ENCODE measurements around the gene YTHDC1. TPM values are rescaled to one million over a fixed set of nuclear protein-coding genes. Genes with fewer than 3 reads are reported as not detected.

The YTHDC1 gene
- total and polyA plus RNA-seq, 8 donors, result 22.9 to 113 (median 47.2) TPM

DNA sequence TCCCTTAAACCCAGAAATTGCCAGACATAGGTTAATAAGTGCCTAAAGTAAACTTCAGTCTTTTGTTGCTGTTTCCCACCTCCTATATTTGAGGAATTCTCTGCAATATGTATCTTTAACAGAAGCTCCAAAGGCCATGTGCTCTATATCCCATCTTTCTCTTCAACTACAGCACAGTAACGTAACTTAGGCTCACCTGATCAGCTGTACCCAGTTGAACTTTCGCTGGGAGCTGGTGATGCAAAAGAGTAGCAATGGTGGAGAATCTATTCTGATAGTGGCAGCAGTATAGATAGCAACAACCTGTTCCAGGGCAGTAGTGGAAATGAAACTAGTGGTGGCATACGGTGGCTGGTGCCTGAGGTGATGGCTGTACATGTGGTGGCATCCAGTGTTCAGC, 33.2 kb upstream of the YTHDC1 start:
- Histone ChIP-seq H3K36me3 (no peaks in the 10 kb centered on the region), H3K27me3 (peaks cover 0 to 30% (median 0%) of the 10 kb centered on the region in 3 donors), H3K4me1 (no peaks in the 10 kb centered on the region), H3K4me3 (no peak overlapping the region), H3K27ac (no peak overlapping the region), H3K9me3 (no peaks in the 10 kb centered on the region)
- TF ChIP-seq POLR2AphosphoS5 (IDR thresholded peaks at IDR 0.05), result no peak
- TF ChIP-seq, protein P1, sequence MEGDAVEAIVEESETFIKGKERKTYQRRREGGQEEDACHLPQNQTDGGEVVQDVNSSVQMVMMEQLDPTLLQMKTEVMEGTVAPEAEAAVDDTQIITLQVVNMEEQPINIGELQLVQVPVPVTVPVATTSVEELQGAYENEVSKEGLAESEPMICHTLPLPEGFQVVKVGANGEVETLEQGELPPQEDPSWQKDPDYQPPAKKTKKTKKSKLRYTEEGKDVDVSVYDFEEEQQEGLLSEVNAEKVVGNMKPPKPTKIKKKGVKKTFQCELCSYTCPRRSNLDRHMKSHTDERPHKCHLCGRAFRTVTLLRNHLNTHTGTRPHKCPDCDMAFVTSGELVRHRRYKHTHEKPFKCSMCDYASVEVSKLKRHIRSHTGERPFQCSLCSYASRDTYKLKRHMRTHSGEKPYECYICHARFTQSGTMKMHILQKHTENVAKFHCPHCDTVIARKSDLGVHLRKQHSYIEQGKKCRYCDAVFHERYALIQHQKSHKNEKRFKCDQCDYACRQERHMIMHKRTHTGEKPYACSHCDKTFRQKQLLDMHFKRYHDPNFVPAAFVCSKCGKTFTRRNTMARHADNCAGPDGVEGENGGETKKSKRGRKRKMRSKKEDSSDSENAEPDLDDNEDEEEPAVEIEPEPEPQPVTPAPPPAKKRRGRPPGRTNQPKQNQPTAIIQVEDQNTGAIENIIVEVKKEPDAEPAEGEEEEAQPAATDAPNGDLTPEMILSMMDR (IDR thresholded peaks at IDR 0.05), result no peak
- no peak for TF ChIP-seq EP300 (IDR thresholded peaks at IDR 0.05)
- no peak for TF ChIP-seq POLR2A (IDR thresholded peaks at IDR 0.05)
- WGBS, 5 donors, result 48 to 54% (median 52%) methylated on average over 3 of the region's 3 CpGs
- intact Hi-C loops (cut with DNase I; ENCODE audit: low total_unique reads), result no loop called here
- no peak for DNase-seq

GRCh38 chr4:68378226-68378625, 28.3 kb upstream of the YTHDC1 start:
- Histone ChIP-seq H3K36me3 (no peaks in the 10 kb centered on the region), H3K4me3 (no peak overlapping the region), H3K9me3 (no peaks in the 10 kb centered on the region), H3K27ac (no peak overlapping the region), H3K4me1 (peaks cover 0 to 9% (median 6%) of the 10 kb centered on the region in 4 donors), H3K27me3 (peaks cover 0 to 39% (median 4%) of the 10 kb centered on the region in 3 donors)
- no peak for DNase-seq
- TF ChIP-seq, protein P1 (IDR thresholded peaks at IDR 0.05), result no peak
- TF ChIP-seq POLR2A (IDR thresholded peaks at IDR 0.05), result no peak
- TF ChIP-seq POLR2AphosphoS5 (IDR thresholded peaks at IDR 0.05), result no peak
- no peak for TF ChIP-seq EP300 (IDR thresholded peaks at IDR 0.05)
- 62 to 78% (median 71%) methylated on average over 5 of the region's 5 CpGs for WGBS, 5 donors
- intact Hi-C loops (cut with DNase I; ENCODE audit: low total_unique reads), result loop anchor here (5.0 kb wide), 1 partner anchor 106 kb away; no protein-coding TSS in a partner anchor

GRCh38 chr4:68375667-68376559, 26.0 kb upstream of the YTHDC1 start:
- H3K36me3 ChIP-seq, result no peaks in the 10 kb centered on the region
- peaks cover 0 to 30% (median 4%) of the 10 kb centered on the region in 3 donors for H3K27me3 ChIP-seq
- WGBS, 5 donors, result 13 to 16% (median 15%) methylated on average over 16 to 19 of the region's 19 CpGs
- no peak overlapping the region for H3K27ac ChIP-seq
- peaks cover 0 to 14% (median 7%) of the 10 kb centered on the region in 4 donors for H3K4me1 ChIP-seq
- H3K9me3 ChIP-seq, result no peaks in the 10 kb centered on the region
- intact Hi-C loops (cut with DNase I; ENCODE audit: low total_unique reads), result loop anchor here (5.0 kb wide), 1 partner anchor 104 kb away; no protein-coding TSS in a partner anchor
- peak overlapping the region in 3 of 4 donors; percentile 4 to 40 (median 21) for H3K4me3 ChIP-seq
- TF ChIP-seq, protein P1 (IDR thresholded peaks at IDR 0.05), result peak in 5 of 7 experiments; percentile 69 to 85 (median 80)
- no peak for TF ChIP-seq POLR2A (IDR thresholded peaks at IDR 0.05)
- DNase-seq, result peak in 1 of 2 donors; percentile 75

- 14 to 37% (median 16%) methylated on average over 16 of the region's 16 CpGs for WGBS, 5 donors
- intact Hi-C loops (cut with DNase I; ENCODE audit: low total_unique reads), result no loop called here
- peak; percentile 65 to 91 for DNase-seq
- H3K27ac ChIP-seq, result peak overlapping the region in 1 of 5 donors; percentile 56
- H3K27me3 ChIP-seq, result peaks cover 0 to 19% (median 4%) of the 10 kb centered on the region in 3 donors
- H3K9me3 ChIP-seq, result no peaks in the 10 kb centered on the region
- H3K4me3 ChIP-seq, result peak overlapping the region; percentile 8 to 32 (median 24)
- H3K36me3 ChIP-seq, result no peaks in the 10 kb centered on the region
- TF ChIP-seq, protein P1 (IDR thresholded peaks at IDR 0.05), result no peak
- peak in 1 of 3 donors; percentile 43 for TF ChIP-seq POLR2AphosphoS5 (IDR thresholded peaks at IDR 0.05)
- peaks cover 0 to 18% (median 11%) of the 10 kb centered on the region in 4 donors for H3K4me1 ChIP-seq
Observed at GRCh38 chr4:68373513-68373912, 23.6 kb upstream of the YTHDC1 start.

Measured in stomach (tissue), 9 donors.